Measurements from ENCODE around the gene KCTD14.
A peak's percentile ranks its signal among the peaks of the same experiment; 100 is the strongest.
"Not testable (repeated sequence)": the region's sequence is repeated elsewhere in the genome, so short reads cannot be mapped to it uniquely, and the experiment has no call there.

Gene KCTD14

GRCh38 chr11:78060533-78060932, 37.5 kb upstream of the KCTD14 start:
- no peak for DNase-seq (ENCODE audit: low read depth)
- H3K4me3 ChIP-seq (replicated peaks; ENCODE audit: low read depth, low read length): no peak overlapping the region
- TF ChIP-seq, protein P1, sequence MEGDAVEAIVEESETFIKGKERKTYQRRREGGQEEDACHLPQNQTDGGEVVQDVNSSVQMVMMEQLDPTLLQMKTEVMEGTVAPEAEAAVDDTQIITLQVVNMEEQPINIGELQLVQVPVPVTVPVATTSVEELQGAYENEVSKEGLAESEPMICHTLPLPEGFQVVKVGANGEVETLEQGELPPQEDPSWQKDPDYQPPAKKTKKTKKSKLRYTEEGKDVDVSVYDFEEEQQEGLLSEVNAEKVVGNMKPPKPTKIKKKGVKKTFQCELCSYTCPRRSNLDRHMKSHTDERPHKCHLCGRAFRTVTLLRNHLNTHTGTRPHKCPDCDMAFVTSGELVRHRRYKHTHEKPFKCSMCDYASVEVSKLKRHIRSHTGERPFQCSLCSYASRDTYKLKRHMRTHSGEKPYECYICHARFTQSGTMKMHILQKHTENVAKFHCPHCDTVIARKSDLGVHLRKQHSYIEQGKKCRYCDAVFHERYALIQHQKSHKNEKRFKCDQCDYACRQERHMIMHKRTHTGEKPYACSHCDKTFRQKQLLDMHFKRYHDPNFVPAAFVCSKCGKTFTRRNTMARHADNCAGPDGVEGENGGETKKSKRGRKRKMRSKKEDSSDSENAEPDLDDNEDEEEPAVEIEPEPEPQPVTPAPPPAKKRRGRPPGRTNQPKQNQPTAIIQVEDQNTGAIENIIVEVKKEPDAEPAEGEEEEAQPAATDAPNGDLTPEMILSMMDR (IDR thresholded peaks at IDR 0.05; ENCODE audit: low read length, missing control alignments): no peak

GRCh38 chr11:78059749-78060328, 36.8 kb upstream of the KCTD14 start:
- H3K4me3 ChIP-seq (replicated peaks; ENCODE audit: low read depth, low read length); DNase-seq (ENCODE audit: low read depth): not testable (repeated sequence)

DNA sequence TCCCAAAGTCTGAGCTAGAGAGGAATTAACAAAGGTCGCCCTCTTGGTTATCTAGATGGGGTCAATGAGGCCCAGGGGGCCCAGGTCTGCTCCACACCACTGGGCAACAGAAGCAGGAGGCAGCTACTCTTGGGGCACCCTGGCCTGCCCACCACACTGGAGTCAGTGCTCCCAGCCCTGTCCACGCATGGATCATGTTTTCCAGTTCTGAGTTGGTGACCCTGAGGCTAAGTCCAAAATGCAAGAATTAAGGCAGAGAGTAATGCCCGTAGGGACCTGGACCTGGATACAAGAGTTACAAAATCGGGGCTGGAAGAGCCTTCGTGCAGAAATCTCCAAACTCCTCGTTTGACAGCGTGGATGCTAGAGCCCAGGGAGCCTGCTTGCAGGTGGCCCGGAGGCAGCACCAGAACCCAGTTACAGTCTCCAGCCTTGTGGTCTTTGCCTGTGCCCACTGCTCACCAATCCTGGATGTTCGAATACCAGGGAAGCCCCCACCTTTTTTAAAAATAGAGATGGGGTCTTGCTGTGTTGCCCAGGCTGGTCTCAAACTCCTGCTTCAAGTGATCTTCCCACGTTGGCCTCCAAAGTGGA, 34.5 kb upstream of the KCTD14 start:
- no peak overlapping the region for H3K4me3 ChIP-seq (replicated peaks; ENCODE audit: low read depth, low read length)
- TF ChIP-seq, protein P1 (IDR thresholded peaks at IDR 0.05; ENCODE audit: low read length, missing control alignments): no peak
- DNase-seq (ENCODE audit: low read depth): no peak

- TF ChIP-seq, protein P1 (IDR thresholded peaks at IDR 0.05; ENCODE audit: low read length, missing control alignments): no peak
- no peak for DNase-seq (ENCODE audit: low read depth)
- no peak overlapping the region for H3K4me3 ChIP-seq (replicated peaks; ENCODE audit: low read depth, low read length)
These were observed 33.0 kb upstream of the KCTD14 start for GRCh38 chr11:78056093-78056492.

DNA sequence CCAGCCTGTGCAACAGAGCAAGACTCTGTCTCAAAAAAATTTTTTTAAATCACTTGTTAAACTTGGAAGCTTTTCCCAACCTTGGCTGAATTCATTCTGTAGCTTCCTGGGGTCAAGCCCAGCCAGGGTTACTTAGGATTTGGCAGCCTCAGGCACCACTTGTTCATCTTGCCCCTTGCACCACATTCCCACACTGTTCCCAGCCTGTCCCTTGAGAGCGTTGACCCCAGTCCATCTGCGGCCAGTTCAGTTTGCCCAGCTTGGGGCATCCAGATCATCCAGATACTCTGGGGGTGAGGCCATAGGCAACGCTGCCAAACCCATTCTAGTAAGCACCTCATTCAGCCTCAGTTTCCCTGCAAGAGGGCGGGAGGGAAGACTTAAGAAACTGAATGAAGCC, 31.9 kb upstream of the KCTD14 start:
- TF ChIP-seq, protein P1 (IDR thresholded peaks at IDR 0.05; ENCODE audit: low read length, missing control alignments): no peak
- no peak for DNase-seq (ENCODE audit: low read depth)
- H3K4me3 ChIP-seq (replicated peaks; ENCODE audit: low read depth, low read length): no peak overlapping the region

GRCh38 chr11:78050964-78051831, 28.1 kb upstream of the KCTD14 start:
- no peak overlapping the region for H3K4me3 ChIP-seq (replicated peaks; ENCODE audit: low read depth, low read length)
- TF ChIP-seq, protein P1 (IDR thresholded peaks at IDR 0.05; ENCODE audit: low read length, missing control alignments): no peak
- DNase-seq (ENCODE audit: low read depth): peak; percentile 70

- no peak for DNase-seq (ENCODE audit: low read depth)
- TF ChIP-seq, protein P1 (IDR thresholded peaks at IDR 0.05; ENCODE audit: low read length, missing control alignments): no peak
- no peak overlapping the region for H3K4me3 ChIP-seq (replicated peaks; ENCODE audit: low read depth, low read length)
These were observed 26.3 kb upstream of the KCTD14 start for GRCh38 chr11:78049348-78049747.
